HG03196 (cell line): Measurements from ENCODE around the gene GABBR2.

Experiments
- ATAC-seq: cut with Tn5 transposase; IDR thresholded peaks from one replicate; pipeline ENCODE4 v1.9.1; 2021; ENCODE audit not compliant: unreplicated experiment

Gene GABBR2

DNA sequence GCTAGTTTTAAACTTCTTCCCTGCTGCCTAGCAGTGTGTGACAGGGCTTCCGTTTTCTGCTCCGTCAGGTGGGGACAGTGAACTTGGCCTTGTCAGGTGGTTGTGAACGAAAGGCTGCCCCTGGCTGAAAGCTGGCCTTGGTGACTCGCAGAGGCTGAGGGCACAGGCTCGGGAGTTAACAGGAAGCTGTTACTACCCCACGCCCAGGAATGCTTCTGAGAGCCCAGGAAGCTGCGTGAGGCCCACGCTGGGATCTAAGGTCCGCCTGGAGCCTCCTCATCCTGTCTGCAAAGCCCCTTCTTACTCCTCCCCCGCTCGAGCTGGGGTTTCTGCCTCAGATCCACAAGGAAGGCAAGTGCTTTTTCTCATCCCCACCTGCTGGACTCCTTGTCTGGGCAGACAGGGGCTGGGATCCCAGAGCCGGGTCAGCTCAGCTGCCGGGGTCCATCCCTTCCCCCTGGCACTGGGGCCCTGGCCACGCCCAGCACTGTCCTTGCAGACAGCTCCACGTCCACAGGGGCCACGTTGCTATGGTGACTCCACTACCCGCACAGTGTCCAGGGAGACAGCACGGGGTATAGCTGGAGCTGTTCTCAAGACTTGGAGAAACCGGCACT lies 328.6 kb downstream of the GABBR2 start:
- ATAC-seq: no peak

DNA sequence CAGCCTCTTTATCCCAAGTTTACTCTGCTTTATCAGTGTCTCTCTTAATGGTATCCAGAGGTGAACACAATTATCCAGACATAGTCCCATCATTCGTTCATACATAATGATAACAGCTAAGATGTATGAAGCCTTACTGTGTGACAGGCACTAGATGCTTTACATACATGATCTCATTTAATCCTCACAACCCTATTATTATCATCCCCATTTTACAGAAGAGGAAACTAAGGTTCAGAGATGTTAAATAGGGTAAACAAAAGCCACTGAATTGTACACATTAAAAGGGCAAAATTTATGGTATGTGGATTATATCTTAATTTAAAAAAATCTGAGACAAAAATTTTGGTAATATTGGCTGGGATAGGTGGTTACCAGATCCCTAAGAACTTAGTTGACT lies 329.2 kb downstream of the GABBR2 start:
- ATAC-seq: no peak

DNA sequence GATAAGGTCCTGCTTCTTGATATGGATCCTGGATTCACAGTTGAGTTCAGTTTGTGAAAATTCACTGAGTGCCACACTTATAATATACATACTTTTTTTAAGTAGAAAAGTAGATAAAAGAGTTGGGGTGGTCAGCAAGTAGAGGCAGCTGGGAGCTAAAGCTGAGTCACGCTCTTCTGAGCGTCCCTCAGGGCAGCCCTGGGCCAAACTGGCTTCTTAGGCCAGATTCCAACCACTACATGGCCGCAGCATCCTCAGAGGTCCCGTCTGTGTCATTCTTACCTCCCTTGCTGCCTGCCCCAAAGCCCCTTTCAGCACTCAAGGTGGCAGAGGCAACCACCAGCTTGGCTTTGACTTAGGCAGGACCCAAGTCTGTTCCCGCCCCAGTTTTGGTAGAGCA lies 329.9 kb downstream of the GABBR2 start:
- ATAC-seq: no peak

DNA sequence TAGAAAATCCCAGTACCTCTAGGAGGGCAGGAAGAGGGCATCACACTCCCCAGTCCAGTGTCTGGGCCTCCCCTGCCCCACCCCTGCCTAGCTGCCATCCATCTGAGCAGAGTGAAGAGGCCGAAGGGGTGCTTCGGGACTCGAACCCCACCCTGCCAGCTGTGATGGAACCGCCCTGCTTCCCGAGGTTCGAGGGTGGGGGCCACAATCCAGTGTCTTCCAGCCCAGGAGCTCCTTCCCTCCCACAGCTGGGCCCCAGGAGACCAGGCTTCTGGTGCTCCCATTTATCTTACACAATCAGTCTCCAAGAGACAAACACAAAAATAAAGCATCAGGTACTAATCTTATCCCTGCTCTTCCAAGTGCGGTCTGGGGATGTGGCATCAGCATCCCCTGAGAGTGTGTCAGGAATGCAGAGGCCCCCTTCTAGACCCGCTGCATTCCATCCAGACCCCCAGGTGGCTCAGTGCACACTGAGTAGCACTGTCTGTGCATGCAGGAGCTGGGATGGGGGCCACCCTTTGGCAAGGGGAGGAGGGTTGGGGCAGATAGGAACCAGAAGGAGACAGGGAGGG lies 330.4 kb downstream of the GABBR2 start:
- ATAC-seq: no peak

DNA sequence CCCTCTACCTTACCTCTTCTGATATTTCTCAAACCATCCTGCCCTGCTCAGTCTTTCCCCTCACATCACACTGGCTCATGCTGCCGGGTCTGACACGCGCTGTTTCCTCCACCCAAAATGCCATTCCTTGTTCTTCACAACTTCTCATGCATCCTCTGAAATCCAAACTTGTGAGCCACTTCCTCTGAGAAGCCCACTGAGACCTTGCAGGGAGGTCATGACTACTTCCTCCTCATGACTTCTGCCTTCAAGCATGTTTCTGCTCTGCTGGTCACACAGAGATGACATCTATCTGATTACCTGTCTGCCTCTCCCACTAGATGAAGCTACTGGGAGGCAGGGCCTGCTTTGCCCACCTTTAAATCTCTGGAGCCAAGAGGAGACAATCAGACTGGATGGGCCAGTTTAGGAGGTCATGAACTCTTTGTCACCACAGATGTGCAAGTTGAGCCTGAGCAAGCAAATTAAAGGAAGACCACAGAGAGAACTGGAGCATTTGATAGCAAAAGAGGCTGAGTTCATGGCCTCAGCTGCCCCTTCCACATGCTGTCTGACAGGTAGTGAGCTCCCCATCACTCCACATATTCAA lies 333.5 kb downstream of the GABBR2 start:
- ATAC-seq: peak; percentile 52

DNA sequence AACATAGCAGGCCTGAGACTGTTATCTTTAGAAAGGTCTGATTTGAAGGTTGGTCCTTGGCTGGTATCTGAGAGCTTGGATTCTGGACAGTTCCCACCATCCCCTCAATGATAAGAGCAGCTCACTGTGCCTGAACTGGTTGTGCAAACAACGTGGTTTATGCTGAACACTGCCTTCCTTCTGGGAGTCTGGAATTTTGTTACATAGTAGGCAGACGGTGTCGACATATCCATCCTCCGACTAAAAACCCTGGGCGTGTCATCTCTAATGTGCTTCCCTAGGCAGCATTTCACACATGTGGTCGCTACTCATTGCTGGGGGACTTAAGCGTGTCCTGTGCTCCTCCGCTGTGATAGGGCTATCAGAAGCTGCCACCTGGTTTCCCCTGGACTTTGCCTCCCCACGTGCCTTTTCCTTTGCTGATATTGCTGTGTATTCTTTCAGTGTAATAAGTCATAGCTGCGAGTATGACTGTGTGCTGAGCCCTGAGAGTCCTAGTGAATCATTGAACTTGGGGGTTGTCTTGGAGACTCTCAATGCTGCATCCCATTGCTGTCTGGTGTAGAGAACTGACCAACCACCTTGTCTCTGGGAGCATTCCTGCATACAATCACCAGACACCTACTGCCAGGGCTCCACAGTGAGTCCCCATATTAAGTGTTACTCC lies 334.2 kb downstream of the GABBR2 start:
- no peak for ATAC-seq

DNA sequence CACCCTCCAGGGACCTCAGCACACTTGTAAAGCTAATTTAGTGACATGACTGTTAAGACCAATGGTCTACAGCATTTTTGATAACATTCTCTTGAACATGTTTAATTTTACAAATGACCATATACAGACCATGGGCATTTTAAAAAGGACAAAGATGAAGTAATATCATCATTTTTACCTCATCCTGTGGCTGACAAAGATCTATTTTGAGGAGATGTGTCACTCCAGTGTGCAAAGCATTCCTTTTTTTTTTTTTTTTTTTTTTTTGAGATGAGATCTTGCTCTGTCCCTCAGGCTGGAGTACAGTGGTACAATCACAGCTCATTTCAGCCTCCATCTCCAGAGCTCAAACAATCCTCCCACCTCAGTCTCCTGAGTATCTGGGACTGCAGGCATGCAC lies 335.1 kb downstream of the GABBR2 start:
- ATAC-seq: no peak

DNA sequence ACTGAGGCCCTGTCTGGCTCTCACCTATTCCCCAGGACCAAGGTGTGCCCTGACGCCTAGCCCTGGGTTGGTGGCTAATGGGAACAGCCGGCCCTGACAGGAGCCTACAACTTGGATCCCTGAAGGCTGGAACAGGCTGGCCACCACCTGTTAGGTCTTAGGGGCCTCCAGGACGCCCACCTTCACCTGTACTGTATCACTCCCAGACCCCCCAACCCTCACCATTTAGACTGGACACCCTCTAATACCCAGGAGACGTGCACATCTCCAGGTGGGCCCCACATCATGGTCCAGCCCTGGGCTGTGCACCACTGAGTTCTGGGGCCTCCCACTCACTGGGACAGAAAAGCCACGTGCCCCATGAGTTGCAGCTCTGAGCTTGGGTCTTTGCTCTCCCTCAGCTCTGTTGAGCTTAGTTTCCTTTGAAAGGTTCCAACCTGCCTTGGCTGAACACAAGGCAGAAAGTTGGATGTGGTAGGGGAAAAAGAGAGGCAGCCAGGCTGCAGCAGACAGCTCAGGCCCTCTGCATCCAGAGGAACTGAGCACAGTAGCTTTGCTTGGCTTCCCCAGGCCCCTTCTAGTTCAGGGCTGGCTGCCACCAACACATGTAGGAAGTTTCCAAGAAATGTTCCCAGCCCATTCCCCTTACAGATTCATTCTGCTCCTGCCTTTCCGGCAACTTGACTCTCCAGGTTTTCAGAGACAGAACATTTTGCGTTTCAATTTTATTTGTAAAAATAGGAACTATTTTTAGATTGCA lies 336.5 kb downstream of the GABBR2 start:
- ATAC-seq: no peak

DNA sequence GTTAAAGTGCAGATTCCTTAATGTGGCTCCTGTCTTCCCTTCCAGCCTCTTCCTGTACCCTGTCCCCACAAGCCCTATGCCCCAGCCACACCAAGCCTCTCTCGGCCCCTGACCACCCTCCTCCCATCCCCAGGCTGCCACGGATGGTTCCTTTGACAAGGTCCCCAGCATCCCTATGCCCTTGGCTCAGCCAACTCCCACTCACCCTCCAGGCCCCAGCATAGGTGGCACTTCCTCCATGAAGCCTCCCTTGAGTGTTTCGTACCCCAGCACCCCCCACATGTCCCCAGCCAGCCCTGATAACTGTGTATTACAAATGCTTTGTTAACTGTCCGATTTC lies 337.8 kb downstream of the GABBR2 start:
- no peak for ATAC-seq

DNA sequence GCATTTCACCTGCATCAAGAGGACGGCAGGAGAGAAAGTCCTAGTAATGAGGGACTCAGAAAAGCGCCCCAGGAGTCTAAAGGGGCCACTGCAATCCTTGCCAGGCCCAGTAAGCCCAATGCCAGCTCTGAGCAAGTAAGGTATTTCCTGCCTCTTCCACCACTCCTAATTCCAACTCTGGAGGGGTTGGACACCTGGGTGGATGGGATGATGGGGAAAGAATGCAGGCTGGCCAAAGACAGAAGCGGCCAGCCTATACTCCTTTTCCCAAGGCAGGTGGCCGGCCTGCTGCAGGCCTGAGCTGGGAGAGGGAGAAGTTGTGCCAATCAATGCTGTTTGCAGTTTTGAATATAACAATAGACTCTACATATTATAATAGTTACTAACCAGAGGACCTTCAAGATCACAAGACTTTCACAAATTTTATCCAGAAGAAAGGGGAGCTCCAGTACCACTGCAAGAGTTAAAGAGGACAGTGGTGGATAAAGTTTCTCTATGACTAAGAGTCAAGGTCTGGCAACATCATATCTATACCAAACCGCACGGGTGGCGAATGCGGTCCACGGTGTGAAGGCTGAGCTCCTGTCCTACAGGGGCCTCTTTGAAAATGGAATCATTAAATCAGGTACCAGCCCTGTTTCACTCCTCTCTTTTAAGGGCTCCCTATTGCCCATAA lies 338.3 kb downstream of the GABBR2 start:
- ATAC-seq: no peak

DNA sequence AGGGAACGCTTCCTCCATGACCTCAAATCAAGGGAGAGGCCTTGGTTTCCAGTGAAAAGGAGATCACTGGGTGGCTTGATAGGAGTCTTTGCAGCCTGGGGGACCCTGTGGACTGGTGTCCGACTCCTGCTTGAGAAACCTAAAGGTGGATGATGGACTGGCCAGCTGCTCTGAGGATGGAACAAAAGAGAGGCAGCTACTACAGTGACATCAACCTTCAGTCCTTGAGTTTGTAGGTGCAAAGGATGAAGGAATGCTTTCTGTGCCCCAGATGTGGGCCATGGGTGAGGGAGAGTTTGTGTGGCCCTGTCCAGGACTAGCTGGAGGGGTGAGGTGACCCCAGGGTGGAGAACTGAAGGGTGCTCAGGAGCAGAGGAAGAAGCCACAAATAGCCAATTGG lies 338.8 kb downstream of the GABBR2 start:
- ATAC-seq: no peak

DNA sequence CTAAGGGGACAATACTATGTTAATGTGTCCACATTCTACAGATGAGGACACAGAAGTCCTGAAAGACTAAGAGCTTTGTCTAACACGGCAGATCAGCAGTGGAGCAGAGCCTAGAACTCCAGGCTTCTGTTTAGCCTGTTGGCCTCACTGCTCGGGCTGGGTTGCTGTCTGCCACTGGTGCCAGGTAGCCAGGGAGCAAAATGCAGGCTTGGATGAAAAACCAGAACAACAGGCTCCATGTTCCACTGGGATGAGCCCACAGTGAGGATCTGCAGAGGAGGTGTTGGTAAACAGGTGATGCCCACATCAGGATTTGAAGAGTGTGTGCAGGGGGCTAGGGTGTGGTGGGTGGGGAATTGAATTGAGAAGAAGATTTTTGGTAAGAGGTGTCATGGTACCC lies 339.3 kb downstream of the GABBR2 start:
- no peak for ATAC-seq

DNA sequence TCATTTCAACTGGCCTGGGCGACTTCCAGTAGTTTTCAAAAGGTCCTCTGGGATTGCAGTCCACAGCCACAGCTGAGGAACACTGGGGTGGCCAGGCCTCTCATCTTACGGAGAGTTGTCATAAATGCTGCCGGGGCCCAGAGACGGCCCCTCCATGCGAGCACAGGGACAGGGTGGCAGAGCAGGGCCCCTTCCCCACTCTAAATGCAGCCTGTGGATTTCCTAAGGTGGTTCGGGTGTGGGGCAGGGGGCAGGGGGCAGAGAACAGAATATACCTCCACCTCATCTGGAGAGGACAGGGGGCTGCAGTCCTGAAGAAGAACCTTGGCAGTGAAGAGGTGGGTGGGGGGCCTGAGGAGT lies 339.7 kb downstream of the GABBR2 start:
- ATAC-seq: no peak

DNA sequence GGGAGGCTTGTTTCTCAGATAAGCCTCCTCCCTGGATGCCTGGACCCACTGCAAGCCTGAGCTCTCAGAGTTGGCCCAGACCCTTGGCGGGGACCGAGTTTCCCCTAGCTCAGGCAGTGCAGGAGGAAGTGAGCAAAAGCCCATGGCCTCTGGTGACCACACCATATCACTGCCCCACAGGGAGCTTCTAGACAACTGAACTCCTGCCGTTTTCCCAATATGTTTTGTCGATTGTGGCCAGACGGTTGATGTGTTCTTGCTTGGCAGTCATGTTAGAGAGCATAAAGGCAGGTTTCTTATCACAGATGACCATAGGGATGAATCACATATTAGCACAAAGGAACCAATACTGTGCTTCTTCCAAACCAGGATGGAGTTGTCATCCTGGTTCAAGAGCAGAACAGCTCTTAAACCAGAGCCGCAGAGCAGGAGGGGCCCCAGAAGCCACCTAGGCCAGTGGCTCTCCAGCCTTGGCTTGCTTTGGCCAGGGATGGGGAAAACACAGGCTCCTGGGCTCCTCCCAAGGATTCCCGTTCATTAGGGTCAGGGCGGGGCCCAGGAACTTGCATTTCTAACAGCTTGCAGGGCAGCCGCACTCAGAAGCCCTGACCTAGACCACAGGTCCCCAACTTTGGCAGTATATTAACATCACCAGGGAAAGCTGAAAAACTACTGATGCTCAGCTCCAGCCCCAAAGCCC lies 340.2 kb downstream of the GABBR2 start:
- no peak for ATAC-seq

DNA sequence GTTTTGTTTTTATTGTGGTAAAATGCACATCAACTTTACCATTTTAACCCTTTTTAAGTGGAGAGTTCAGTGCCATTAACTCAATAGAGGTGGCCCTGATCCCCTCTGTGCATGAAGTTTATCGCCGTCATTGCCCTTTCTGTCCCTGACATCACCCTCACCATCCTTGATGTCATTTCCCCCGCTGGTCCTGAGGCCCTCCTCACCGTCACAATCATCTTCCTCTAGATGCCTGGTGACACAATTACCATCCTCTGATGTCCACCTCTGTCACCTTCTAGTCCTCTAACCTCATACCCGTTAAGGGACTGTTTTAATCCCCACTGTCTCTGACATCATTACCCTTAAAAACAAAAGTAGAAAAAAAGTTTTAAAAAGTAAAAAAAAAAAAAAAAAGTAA lies 340.8 kb downstream of the GABBR2 start:
- no peak for ATAC-seq

DNA sequence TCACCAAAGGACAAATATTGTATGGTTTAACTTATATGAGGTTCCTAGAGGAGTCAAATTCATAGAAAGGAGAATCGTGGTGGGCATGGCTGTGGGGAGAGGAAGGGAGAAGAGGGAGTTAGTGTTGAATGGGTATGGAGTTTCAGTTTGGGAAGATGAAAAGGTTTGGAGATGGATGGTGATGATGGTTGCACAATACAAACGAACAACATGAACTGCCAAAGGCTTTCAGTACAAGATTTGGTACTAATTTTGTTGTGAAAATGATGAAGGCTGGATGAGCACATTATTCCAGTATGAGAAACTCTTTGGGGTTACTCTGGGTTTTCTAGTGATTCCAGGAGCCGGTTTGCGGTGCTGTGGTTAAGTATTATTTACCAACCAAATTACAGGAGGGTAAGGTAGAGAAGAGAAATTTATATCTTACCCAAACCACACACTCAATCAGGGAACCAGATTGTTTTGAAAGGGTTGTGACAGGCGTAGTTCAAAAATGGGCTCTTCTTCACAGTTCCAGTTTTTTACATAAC lies 341.3 kb downstream of the GABBR2 start:
- ATAC-seq: no peak

DNA sequence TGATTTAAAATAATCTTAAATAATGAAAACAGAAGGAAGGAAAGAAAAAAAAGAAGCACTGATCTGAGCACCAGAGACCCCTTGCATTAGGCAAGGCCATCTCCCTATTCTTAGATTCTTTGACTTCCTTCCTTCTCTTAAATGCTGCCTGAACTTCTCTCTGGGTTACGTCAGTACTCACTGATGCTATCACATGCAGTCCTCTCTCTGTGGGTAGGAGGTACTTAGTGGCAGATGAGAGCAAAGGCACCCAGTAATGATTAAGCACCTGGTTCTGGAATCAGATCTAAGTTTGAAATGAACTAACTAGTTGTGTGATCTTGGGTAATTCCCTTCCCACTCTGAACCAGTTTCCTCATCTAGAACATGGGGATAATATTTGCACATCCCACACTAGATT lies 343.0 kb downstream of the GABBR2 start:
- ATAC-seq: no peak

DNA sequence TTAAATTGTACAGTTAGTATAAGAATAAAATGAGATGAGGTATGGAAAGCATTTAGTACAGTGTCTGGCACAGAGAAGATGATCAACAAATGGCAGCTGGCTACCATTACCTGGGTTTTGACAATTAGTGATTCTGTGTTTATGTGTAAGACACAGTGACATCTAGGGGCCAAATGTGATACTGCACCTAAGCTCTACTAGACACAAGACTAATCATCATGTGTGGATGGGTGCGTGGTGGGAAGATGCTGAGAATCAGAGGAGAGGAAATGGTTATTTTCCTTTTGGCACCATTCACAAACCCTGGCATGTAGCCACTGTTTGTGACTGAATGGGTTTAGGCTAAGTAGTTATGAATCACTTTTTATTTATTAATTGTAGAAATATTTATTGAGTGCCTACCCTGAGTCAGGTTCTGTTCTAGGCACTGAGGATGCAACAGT lies 343.5 kb downstream of the GABBR2 start:
- no peak for ATAC-seq

DNA sequence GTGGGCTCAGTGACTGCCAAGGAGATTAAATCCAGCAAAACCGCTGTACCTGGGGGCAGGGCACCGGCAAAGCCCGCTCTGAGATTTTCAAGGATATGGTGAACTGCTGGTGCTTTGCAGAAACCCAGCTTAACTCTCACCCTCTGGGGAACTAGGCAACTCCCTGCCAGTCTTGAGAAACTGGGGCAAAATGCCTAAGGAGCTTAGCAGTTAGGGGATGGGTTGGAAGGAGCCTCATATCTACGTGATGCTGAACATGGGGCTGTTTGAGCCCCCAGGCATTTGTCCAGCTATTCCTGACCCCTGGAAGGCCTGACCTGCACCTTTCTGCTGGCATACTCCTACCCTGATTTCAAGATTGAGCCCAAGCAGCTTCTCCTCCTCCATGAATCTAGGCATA lies 344.6 kb downstream of the GABBR2 start:
- ATAC-seq: no peak

DNA sequence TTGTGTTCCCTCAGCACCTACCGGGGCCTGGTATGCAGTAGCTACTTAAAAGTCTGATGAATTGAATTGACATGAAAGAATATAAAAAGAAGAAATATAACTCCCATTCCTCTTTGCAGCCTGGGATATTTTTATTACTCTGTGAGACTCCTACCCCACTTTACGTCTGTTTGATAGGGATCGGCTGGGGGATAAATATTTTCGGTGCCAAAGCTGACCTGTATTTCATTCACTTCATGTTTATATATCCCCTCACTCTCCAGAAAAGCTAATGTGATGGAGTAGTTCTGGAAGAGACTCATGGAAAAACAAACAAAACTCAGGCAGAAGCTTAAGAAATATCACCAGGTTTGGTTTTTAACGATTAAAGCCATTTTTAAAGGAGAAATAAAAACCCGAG lies 345.1 kb downstream of the GABBR2 start:
- ATAC-seq: no peak
